HL-60 (cell line): Measurements from ENCODE around the gene SCN4A.

Experiments used
- DNase-seq, 2 experiments: peaks; one replicate each; pipeline ENCODE4 v3.0.0-alpha.2; 2010 to 2020; ENCODE audit warnings: low read depth in 1 of 2, low spot score in 1 of 2
- H3K27ac ChIP-seq: fragments of 250-450 bp; sonication (Bioruptor Pico); replicated peaks from 2 replicates; pipeline ENCODE4 v1.5.1; 2020; ENCODE audit warnings: mild to moderate bottlenecking, moderate library complexity
- H3K27me3 ChIP-seq: fragments of 250-450 bp; sonication (Bioruptor Pico); 2 replicates; pipeline ENCODE4 v1.5.1; 2021; ENCODE audit warnings: mild to moderate bottlenecking, moderate library complexity; ENCODE audit not compliant: insufficient read depth, poor library complexity, severe bottlenecking
- H3K4me3 ChIP-seq: replicated peaks from 2 replicates; pipeline ENCODE4 v1.5.1; 2011; ENCODE audit warnings: mild to moderate bottlenecking, control low read depth, low read length; ENCODE audit not compliant: insufficient read depth
- CTCF ChIP-seq: IDR thresholded peaks from one replicate; pipeline ENCODE4 v1.5.1; 2011; ENCODE audit warnings: low read length, control low read depth, inconsistent platforms; ENCODE audit not compliant: insufficient read depth
- GABPA ChIP-seq: IDR thresholded peaks from 2 replicates; pipeline ENCODE4 v1.6.1; 2012; ENCODE audit warnings: low read depth
- POLR2AphosphoS5 ChIP-seq: IDR thresholded peaks from 2 replicates; pipeline ENCODE4 v1.6.1; 2012; ENCODE audit warnings: low read depth
- REST ChIP-seq: IDR thresholded peaks from 2 replicates; pipeline ENCODE4 v1.6.1; 2012; ENCODE audit warnings: low read depth; ENCODE audit not compliant: insufficient replicate concordance
- SPI1 ChIP-seq: IDR thresholded peaks from 2 replicates; pipeline ENCODE4 v1.6.1; 2012; ENCODE audit warnings: low read depth, mild to moderate bottlenecking, borderline replicate concordance

SCN4A gene

GRCh38 chr17:63941751-63942150 lies 31.0 kb downstream of the SCN4A start:
- no peaks in the 10 kb centered on the region for H3K27me3 ChIP-seq
- H3K27ac ChIP-seq: no peak overlapping the region
- no peak for TF ChIP-seq POLR2AphosphoS5
- no peak overlapping the region for H3K4me3 ChIP-seq
- no peak for DNase-seq

DNA sequence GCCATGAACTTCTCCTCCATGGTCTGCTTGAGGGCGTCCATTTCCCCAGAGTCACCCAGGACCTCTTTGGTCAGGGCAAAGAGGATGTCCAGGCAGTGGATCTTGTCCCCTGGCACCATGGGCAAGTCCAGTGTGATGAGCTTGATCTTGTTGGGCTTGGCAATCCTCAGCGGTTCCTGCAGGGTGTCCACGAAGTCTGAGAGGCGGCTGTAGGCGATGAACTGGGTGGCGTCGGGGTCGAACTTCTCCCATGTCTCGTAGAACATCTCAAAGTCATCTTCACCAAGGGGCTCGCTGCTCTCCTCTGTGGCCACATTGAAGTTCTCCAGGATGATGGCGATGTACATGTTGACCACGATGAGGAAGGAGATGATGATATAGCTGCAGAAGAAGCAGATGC lies 31.6 kb downstream of the SCN4A start:
- TF ChIP-seq REST: no peak
- no peak for TF ChIP-seq CTCF
- no peak for TF ChIP-seq POLR2AphosphoS5
- no peak for TF ChIP-seq SPI1
- no peak for TF ChIP-seq GABPA
- DNase-seq: no peak
- H3K27me3 ChIP-seq: no peaks in the 10 kb centered on the region
- no peak overlapping the region for H3K27ac ChIP-seq
- H3K4me3 ChIP-seq: no peak overlapping the region

DNA sequence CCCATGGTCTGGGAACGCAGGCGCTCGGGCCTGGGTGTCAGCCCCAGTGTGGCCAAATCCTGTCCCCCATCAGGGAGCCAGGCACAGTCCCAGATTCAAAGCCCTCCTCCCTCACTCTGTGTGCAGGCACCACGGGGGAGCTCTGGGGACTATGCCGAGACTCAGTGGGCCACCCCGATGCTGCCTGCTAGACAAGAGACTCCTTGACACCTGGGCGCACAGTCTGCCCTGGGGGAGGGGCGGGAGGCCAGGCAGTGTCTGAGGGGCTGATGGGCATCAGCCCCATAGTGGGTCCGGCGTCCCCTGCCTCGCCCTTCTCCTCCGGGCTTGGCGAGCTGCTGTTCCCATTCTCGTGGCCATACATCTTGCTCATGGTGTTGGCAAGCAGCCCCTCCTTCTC lies 32.1 kb downstream of the SCN4A start:
- H3K4me3 ChIP-seq: no peak overlapping the region
- no peak for TF ChIP-seq CTCF
- TF ChIP-seq REST: no peak
- TF ChIP-seq POLR2AphosphoS5: no peak
- TF ChIP-seq GABPA: no peak
- no peak for TF ChIP-seq SPI1
- H3K27ac ChIP-seq: no peak overlapping the region
- no peaks in the 10 kb centered on the region for H3K27me3 ChIP-seq
- DNase-seq: no peak

DNA sequence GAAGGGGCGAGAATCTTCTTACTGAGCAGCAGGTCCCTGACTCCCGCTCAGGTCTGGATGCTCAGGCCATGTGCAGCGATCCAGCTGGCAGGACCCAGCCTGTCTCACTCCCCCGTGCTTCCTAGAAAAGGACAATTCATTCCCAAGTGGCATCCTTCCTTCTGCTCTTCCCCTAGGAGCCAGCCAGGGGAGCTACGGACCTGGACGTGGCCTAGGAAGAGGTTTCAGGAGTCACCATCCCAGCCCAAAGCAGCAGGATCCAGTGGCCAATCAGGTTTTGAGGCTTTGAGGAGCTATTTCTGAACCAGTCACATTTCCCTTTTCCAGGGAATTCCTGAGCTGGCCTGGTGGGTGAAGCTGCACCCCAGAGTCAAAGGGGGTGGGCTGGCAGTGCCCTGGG lies 32.8 kb downstream of the SCN4A start:
- DNase-seq: no peak

More for the DNA sequence above, 32.8 kb downstream of the SCN4A start:
- Histone ChIP-seq H3K27ac (no peak overlapping the region), H3K27me3 (no peaks in the 10 kb centered on the region), H3K4me3 (no peak overlapping the region)
- TF ChIP-seq REST (no peak), POLR2AphosphoS5 (no peak), SPI1 (no peak)
